MM.1S (cell line): ENCODE measurements around the gene KCNK18.

Experiments
- DNase-seq: peaks from one replicate; pipeline ENCODE4 v3.0.0-alpha.2; 2015
- H2AFZ ChIP-seq: fragments of 300-600 bp; sonication (generic); 2 replicates; pipeline ENCODE4 v1.6.0; 2016; ENCODE audit warnings: antibody characterized with exemption, low read length
- H3F3A ChIP-seq: fragments of 300-600 bp; sonication (generic); 2 replicates; pipeline ENCODE4 v1.6.1; 2016; ENCODE audit warnings: mild to moderate bottlenecking, antibody characterized with exemption, low read length, moderate library complexity, mixed read lengths; ENCODE audit not compliant: insufficient read depth
- H3K27ac ChIP-seq: fragments of 300-600 bp; sonication (generic); 2 replicates; pipeline ENCODE4 v1.5.1; 2016; ENCODE audit warnings: mild to moderate bottlenecking, low read length
- H3K27me3 ChIP-seq: fragments of 300-600 bp; sonication (generic); replicated peaks from 2 replicates; pipeline ENCODE4 v1.6.0; 2016; ENCODE audit warnings: low read length; ENCODE audit not compliant: insufficient read depth
- H3K36me3 ChIP-seq: fragments of 300-600 bp; sonication (generic); replicated peaks from 2 replicates; pipeline ENCODE4 v1.6.1; 2016; ENCODE audit warnings: mild to moderate bottlenecking, low read length, mixed read lengths; ENCODE audit not compliant: insufficient read depth
- H3K4me1 ChIP-seq: fragments of 300-600 bp; sonication (generic); 2 replicates; pipeline ENCODE4 v1.6.1; 2016; ENCODE audit warnings: low read length, mixed read lengths
- H3K4me2 ChIP-seq: fragments of 300-600 bp; sonication (generic); 2 replicates; pipeline ENCODE4 v1.6.0; 2016; ENCODE audit warnings: low read depth, low read length
- H3K4me3 ChIP-seq: fragments of 300-600 bp; sonication (generic); 2 replicates; pipeline ENCODE4 v1.5.1; 2016; ENCODE audit warnings: low read length, mixed read lengths
- H3K79me2 ChIP-seq: fragments of 300-600 bp; sonication (generic); 2 replicates; pipeline ENCODE4 v1.6.1; 2016; ENCODE audit warnings: mixed run types, low read length, mixed read lengths
- H3K9ac ChIP-seq: fragments of 300-600 bp; sonication (generic); 2 replicates; pipeline ENCODE4 v1.6.1; 2016; ENCODE audit warnings: low read length, mixed read lengths
- H3K9me2 ChIP-seq: fragments of 300-600 bp; sonication (generic); replicated peaks from 2 replicates; pipeline ENCODE4 v1.6.1; 2016; ENCODE audit warnings: mild to moderate bottlenecking, low read length, mixed read lengths; ENCODE audit not compliant: insufficient read depth
- H3K9me3 ChIP-seq: fragments of 300-600 bp; sonication (generic); replicated peaks from 2 replicates; pipeline ENCODE4 v1.6.1; 2016; ENCODE audit warnings: mild to moderate bottlenecking, low read length, mixed read lengths; ENCODE audit not compliant: insufficient read depth
- H4K20me1 ChIP-seq: fragments of 300-600 bp; sonication (generic); 2 replicates; pipeline ENCODE4 v1.6.1; 2016; ENCODE audit warnings: mild to moderate bottlenecking, low read length, moderate library complexity, mixed read lengths; ENCODE audit not compliant: insufficient read depth
- CTCF ChIP-seq: fragments of 300-600 bp; sonication (generic); IDR thresholded peaks from 2 replicates; pipeline ENCODE4 v1.5.1; 2016; ENCODE audit warnings: antibody characterized with exemption, low read length, mixed read lengths
- EZH2 ChIP-seq: fragments of 300-600 bp; sonication (generic); optimal IDR thresholded peaks from 2 replicates; pipeline ENCODE3; 2017; ENCODE audit warnings: low read depth, mild to moderate bottlenecking, antibody characterized with exemption, low read length, mixed read lengths
- EZH2phosphoT487 ChIP-seq: fragments of 300-600 bp; sonication (generic); IDR thresholded peaks from 2 replicates; pipeline ENCODE4 v1.6.1; 2018; ENCODE audit warnings: antibody characterized with exemption, low read length

Gene KCNK18

GRCh38 chr10:117166418-117167345, 30.6 kb upstream of the KCNK18 start:
- Histone ChIP-seq H3K9me3 (no peaks in the 10 kb centered on the region), H3F3A (no peaks in the 10 kb centered on the region), H4K20me1 (no peaks in the 10 kb centered on the region), H3K27me3 (peaks cover 57% of the 10 kb centered on the region), H3K27ac (no peak overlapping the region), H3K4me2 (no peak overlapping the region), H3K4me3 (no peak overlapping the region), H3K9ac (no peak overlapping the region), H3K9me2 (no peaks in the 10 kb centered on the region), H2AFZ (no peak overlapping the region), H3K36me3 (no peaks in the 10 kb centered on the region), H3K4me1 (no peaks in the 10 kb centered on the region), H3K79me2 (no peaks in the 10 kb centered on the region)
- TF ChIP-seq CTCF (no peak), EZH2 (no peak)
- no peak for DNase-seq

GRCh38 chr10:117167346-117167788, 29.9 kb upstream of the KCNK18 start:
- TF ChIP-seq EZH2 = no peak
- no peak for TF ChIP-seq CTCF
- no peak for TF ChIP-seq EZH2phosphoT487
- no peak overlapping the region for H3K4me2 ChIP-seq
- no peaks in the 10 kb centered on the region for H3K36me3 ChIP-seq
- no peaks in the 10 kb centered on the region for H3K9me2 ChIP-seq
- H3F3A ChIP-seq = no peaks in the 10 kb centered on the region
- no peaks in the 10 kb centered on the region for H3K79me2 ChIP-seq
- H4K20me1 ChIP-seq = no peaks in the 10 kb centered on the region
- no peak overlapping the region for H3K27ac ChIP-seq
- H2AFZ ChIP-seq = no peak overlapping the region
- H3K9me3 ChIP-seq = no peaks in the 10 kb centered on the region
- no peak overlapping the region for H3K4me3 ChIP-seq
- DNase-seq = no peak
- H3K4me1 ChIP-seq = no peaks in the 10 kb centered on the region
- H3K9ac ChIP-seq = no peak overlapping the region
- H3K27me3 ChIP-seq = peaks cover 52% of the 10 kb centered on the region

- Histone ChIP-seq H3K4me1 (no peaks in the 10 kb centered on the region), H3K9ac (no peak overlapping the region), H3K4me3 (no peak overlapping the region), H3K9me3 (no peaks in the 10 kb centered on the region), H3K36me3 (no peaks in the 10 kb centered on the region), H3K27ac (no peak overlapping the region), H4K20me1 (no peaks in the 10 kb centered on the region), H2AFZ (peak overlapping the region; percentile 27; the same call in 1 of the 2 replicates), H3K9me2 (no peaks in the 10 kb centered on the region), H3K79me2 (no peaks in the 10 kb centered on the region), H3F3A (no peaks in the 10 kb centered on the region), H3K4me2 (peak overlapping the region; percentile 53), H3K27me3 (peaks cover 45% of the 10 kb centered on the region)
- peak; percentile 33 for DNase-seq
- TF ChIP-seq EZH2 = no peak
- peak; percentile 76 for TF ChIP-seq CTCF
These were observed 29.3 kb upstream of the KCNK18 start for GRCh38 chr10:117167789-117168674.
